Peyer's patch (tissue), 4 donors: ENCODE data around the gene SNUPN.

Experiments
- CTCF ChIP-seq, 6 experiments: fragments of 450-650 bp in 4 of 6; fragments of 200-600 bp in 2 of 6; sonication (generic) in 1 of 6; IDR thresholded peaks; one replicate each; pipeline ENCODE4 v1.5.1; 2017 to 2019; ENCODE audit warnings: antibody characterized with exemption in 6 of 6, mild to moderate bottlenecking in 3 of 6, moderate library complexity in 1 of 6
- POLR2A ChIP-seq, 2 donors: fragments of 450-650 bp; IDR thresholded peaks; one replicate each; pipeline ENCODE4 v1.5.1; 2017; ENCODE audit warnings: antibody characterized with exemption in 2 of 2, mild to moderate bottlenecking in 2 of 2, moderate library complexity in 2 of 2

DNA sequence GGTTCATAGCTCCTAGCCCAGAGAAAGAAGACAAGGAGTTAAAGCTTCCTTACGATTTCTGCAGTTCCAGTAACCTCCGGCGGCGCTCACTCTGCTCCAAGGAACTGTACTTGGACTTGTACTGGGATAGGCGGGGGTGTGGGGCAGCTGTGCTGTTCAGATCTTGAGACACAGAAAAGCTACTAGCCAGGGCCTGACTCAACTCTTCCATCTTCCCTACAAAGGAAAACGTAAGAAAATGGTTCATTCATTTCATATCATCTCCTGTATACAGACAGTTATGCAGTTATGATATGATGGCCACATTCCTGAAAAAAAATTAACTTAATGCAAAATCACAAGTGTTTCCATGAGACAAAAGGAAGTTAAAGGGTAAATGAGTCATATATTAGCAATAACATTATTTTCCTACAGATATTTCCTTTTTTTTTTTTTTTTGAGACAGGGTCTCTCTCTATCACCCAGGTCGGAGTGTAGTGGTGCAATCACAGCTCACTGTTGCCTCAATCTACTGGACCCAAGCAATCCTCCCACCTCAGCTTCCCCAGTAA is 4.6 kb downstream of the SNUPN start:
- TF ChIP-seq CTCF (IDR thresholded peaks at IDR 0.05) (peak in 2 of 6 experiments; percentile 22 to 26), POLR2A (IDR thresholded peaks at IDR 0.05) (no peak)
